HepG2 (cell line): Measurements from ENCODE around the gene DDX59. TPM values are rescaled to one million over a fixed set of nuclear protein-coding genes. Genes with fewer than 3 reads are reported as not detected.

Source experiments
- ATAC-seq: fragments of 200-7000 bp; cut with Tn5 transposase; 3 replicates; pipeline ENCODE4 v1.9.1; 2020; ENCODE audit warnings: mild to moderate bottlenecking, moderate library complexity
- BruUV-seq: library from RNA; stranded (reverse); fragments of 400-500 nt; replicated peaks from 2 replicates; lab custom pipeline; 2021; lab: Mats Ljungman, UMichigan
- CTCF ChIA-PET: fragments of 300-600 bp; formaldehyde crosslinking; extraction: SDS; loops from one replicate; lab custom pipeline; 2021; ENCODE audit warnings: low total read pairs, inconsistent platforms, low intra/inter-chr PET ratio; lab: Yijun Ruan, JAX
- POLR2A ChIA-PET: fragments of 350-600 bp; sonication (Branson Sonifier 250); formaldehyde crosslinking; loops from one replicate; lab custom pipeline; 2020; ENCODE audit warnings: antibody characterized with exemption, inconsistent platforms; lab: Yijun Ruan, JAX
- DNase-seq: peaks from one replicate; pipeline ENCODE4 v3.0.0-alpha.2; 2015; ENCODE audit warnings: low spot score
- FAIRE-seq: peaks from 3 replicates; lab custom pipeline; 2011; peaks lifted over from hg19 to GRCh38; lab: Jason Lieb, UNC
- H2AFZ ChIP-seq: one replicate; pipeline ENCODE4 v1.6.1; 2011; ENCODE audit warnings: low read length, inconsistent platforms
- H3K27ac ChIP-seq: fragments of 300-600 bp; 3 replicates; pipeline ENCODE4 v1.8.0; 2011; ENCODE audit warnings: mixed run types, mild to moderate bottlenecking, mixed read lengths, low read length, inconsistent platforms; ENCODE audit not compliant: insufficient read depth; ENCODE audit errors: extremely low read length
- H3K27me3 ChIP-seq, 2 experiments: fragments of 200-600 bp in 1 of 2; 2 replicates in 1 of 2; 3 replicates in 1 of 2; pipeline versions ENCODE4 v1.6.0 to v1.8.0; 2011; ENCODE audit warnings: low read length in 2 of 2, mild to moderate bottlenecking in 2 of 2, moderate library complexity in 2 of 2, inconsistent platforms in 1 of 2; ENCODE audit not compliant: insufficient read depth in 2 of 2, control insufficient read depth in 1 of 2
- H3K36me3 ChIP-seq, 2 experiments: fragments of 200-600 bp in 1 of 2; replicated peaks in 1 of 2; 2 replicates in 1 of 2; 3 replicates in 1 of 2; pipeline versions ENCODE4 v1.5.1 to v1.8.0; 2011; ENCODE audit warnings: low read length in 2 of 2, inconsistent platforms in 1 of 2; ENCODE audit not compliant: insufficient read depth in 2 of 2, control insufficient read depth in 1 of 2
- H3K4me1 ChIP-seq: 2 replicates; pipeline ENCODE4 v1.5.1; 2012; ENCODE audit warnings: low read length, inconsistent platforms; ENCODE audit not compliant: insufficient read depth
- H3K4me2 ChIP-seq: 2 replicates; pipeline ENCODE4 v1.6.0; 2011; ENCODE audit warnings: low read depth, low read length, inconsistent platforms
- H3K4me3 ChIP-seq, 3 experiments: fragments of 200-600 bp in 1 of 3; sonication (generic), shearing (Covaris generic) in 1 of 3; replicated peaks in 1 of 3; 2 replicates each; pipeline ENCODE4 v1.5.1; 2011 to 2016; ENCODE audit warnings: low read length in 3 of 3, inconsistent platforms in 2 of 3, low read depth in 2 of 3, mild to moderate bottlenecking in 2 of 3, control low read depth in 1 of 3, mixed read lengths in 1 of 3; ENCODE audit not compliant: insufficient read depth in 1 of 3
- H3K79me2 ChIP-seq: one replicate; pipeline ENCODE4 v1.6.1; 2011; ENCODE audit warnings: low read length, inconsistent platforms; ENCODE audit not compliant: insufficient read depth
- H3K9ac ChIP-seq: 2 replicates; pipeline ENCODE4 v1.6.0; 2011; ENCODE audit warnings: mild to moderate bottlenecking, low read depth, low read length, inconsistent platforms; ENCODE audit not compliant: insufficient read depth
- H3K9me3 ChIP-seq: 2 replicates; pipeline ENCODE4 v1.5.1; 2012; ENCODE audit warnings: mild to moderate bottlenecking, low read length
- H4K20me1 ChIP-seq: 2 replicates; pipeline ENCODE4 v1.6.0; 2011; ENCODE audit warnings: inconsistent platforms, mild to moderate bottlenecking, low read length, moderate library complexity; ENCODE audit not compliant: insufficient read depth
- WGBS: methylation state at CpG from one replicate; pipeline ENCODE4 v1.1.6; 2017; ENCODE audit warnings: low lambda C conversion rate; 5-methylcytosine and 5-hydroxymethylcytosine counted together
- in situ Hi-C: cut with HindIII; loops from 2 replicates; pipeline ENCODE4 v1.10.0; 2017; ENCODE audit warnings: low pct_unique_long_range_greater_than_20kb; ENCODE audit not compliant: extremely low pct_ligation_motif_present
- intact Hi-C: fragments of 100-400 bp; cut with micrococcal nuclease; formaldehyde crosslinking; loops from one replicate; pipeline ENCODE4 v1.10.0; 2022; ENCODE audit not compliant: unreplicated experiment
- polyA plus RNA-seq, 8 experiments: library from polyadenylated mRNA; depleted of rRNA in 3 of 8; stranded (reverse) in 7 of 8; unstranded in 1 of 8; fragments of >200 nt; fragmentation: Illumina TruSeq in 4 of 8; extraction: Trizol in 4 of 8; gene quantifications; 2 replicates each; pipeline versions ENCODE4 v1.2.1 to v1.2.3, GENCODE V29; 2011 to 2016; ENCODE audit warnings: low read depth in 4 of 8, missing spikeins in 1 of 8, mixed read lengths in 1 of 8; ENCODE audit not compliant: insufficient read depth in 1 of 8
- total RNA-seq, 5 experiments: library from RNA; depleted of rRNA; stranded (reverse); fragments of >200 nt; fragmentation: Illumina TruSeq; extraction: Trizol; gene quantifications; 2 replicates each; pipeline ENCODE4 v1.2.3, GENCODE V29; 2016; ENCODE audit warnings: low read depth in 1 of 5
- TF ChIP-seq, protein P1 (sequence below): fragments of 450-650 bp; IDR thresholded peaks from 2 replicates; pipeline ENCODE4 v1.6.1; 2016
- TF ChIP-seq, protein P2 (sequence below): sonication (generic); formaldehyde crosslinking; IDR thresholded peaks from 2 replicates; pipeline ENCODE4 v1.9.0; 2021; ENCODE audit warnings: mild to moderate bottlenecking, missing genetic modification reagents

The DDX59 gene
- total and polyA plus RNA-seq, 2 of the 13 experiments (the other 11 are each of a cell fraction or from before 2014, with no cell fraction given), result 12.1 to 14.8 TPM

DNA sequence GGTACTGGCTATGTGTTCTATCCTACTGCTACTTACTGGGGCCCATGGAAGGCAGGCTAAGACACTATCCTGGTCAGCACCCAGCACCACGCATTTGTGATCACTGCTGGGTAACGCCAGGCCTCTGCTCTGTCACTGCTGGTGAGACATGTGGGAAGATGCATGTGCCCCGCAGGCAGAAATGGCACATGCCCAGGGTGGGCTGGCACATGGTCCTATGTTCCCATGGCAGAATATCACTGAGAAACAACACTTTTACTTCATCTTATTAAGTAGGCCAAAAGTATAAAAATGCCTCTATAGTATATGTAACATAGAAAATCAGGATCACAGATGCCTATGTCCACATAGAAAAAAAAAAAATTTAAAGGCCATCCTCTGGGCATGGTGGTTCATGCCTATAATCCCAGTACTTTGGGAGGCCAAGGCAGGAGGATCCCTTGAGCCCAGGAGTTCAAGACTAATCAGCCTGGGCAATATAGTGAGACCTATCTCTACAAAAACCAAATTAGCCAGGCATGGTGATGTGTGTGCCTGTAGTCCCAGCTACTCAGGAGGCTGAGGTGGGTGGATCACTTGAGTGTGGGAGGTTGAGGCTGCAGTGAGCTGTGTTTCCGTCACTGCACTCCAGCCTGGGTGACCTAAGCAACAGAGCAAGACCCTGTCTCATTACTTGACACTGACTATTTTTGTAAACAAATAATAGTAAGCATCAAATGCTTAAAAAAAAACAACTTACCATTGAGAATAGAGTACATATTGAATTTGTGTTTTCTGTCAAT is 11.5 kb downstream of the DDX59 start:
- CTCF ChIA-PET, result no interaction called here
- DNase-seq (no peak), ATAC-seq (no peak), FAIRE-seq (no peak)
- POLR2A ChIA-PET, result interaction anchor here (1.8 kb wide), 1 partner anchor 11 kb away, joined by 6 read pairs; the partner anchor contains the start of gene DDX59
- no peak overlapping the region for H2AFZ ChIP-seq
- H3K79me2 ChIP-seq, result no peaks in the 10 kb centered on the region
- H3K4me1 ChIP-seq, result no peaks in the 10 kb centered on the region
- H3K36me3 ChIP-seq, result peaks cover 8 to 49% of the 10 kb centered on the region in 2 experiments
- 95% methylated on average over 4 of the region's 4 CpGs for WGBS
- BruUV-seq, result no TSS peak
- H3K9ac ChIP-seq, result no peak overlapping the region
- H3K9me3 ChIP-seq, result no peaks in the 10 kb centered on the region
- no peaks in the 10 kb centered on the region for H3K27me3 ChIP-seq
- H3K27ac ChIP-seq, result no peak overlapping the region
- no peaks in the 10 kb centered on the region for H4K20me1 ChIP-seq
- TF ChIP-seq, protein P1, sequence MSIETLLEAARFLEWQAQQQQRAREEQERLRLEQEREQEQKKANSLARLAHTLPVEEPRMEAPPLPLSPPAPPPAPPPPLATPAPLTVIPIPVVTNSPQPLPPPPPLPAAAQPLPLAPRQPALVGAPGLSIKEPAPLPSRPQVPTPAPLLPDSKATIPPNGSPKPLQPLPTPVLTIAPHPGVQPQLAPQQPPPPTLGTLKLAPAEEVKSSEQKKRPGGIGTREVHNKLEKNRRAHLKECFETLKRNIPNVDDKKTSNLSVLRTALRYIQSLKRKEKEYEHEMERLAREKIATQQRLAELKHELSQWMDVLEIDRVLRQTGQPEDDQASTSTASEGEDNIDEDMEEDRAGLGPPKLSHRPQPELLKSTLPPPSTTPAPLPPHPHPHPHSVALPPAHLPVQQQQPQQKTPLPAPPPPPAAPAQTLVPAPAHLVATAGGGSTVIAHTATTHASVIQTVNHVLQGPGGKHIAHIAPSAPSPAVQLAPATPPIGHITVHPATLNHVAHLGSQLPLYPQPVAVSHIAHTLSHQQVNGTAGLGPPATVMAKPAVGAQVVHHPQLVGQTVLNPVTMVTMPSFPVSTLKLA, result peak; percentile 95
- TF ChIP-seq, protein P2, sequence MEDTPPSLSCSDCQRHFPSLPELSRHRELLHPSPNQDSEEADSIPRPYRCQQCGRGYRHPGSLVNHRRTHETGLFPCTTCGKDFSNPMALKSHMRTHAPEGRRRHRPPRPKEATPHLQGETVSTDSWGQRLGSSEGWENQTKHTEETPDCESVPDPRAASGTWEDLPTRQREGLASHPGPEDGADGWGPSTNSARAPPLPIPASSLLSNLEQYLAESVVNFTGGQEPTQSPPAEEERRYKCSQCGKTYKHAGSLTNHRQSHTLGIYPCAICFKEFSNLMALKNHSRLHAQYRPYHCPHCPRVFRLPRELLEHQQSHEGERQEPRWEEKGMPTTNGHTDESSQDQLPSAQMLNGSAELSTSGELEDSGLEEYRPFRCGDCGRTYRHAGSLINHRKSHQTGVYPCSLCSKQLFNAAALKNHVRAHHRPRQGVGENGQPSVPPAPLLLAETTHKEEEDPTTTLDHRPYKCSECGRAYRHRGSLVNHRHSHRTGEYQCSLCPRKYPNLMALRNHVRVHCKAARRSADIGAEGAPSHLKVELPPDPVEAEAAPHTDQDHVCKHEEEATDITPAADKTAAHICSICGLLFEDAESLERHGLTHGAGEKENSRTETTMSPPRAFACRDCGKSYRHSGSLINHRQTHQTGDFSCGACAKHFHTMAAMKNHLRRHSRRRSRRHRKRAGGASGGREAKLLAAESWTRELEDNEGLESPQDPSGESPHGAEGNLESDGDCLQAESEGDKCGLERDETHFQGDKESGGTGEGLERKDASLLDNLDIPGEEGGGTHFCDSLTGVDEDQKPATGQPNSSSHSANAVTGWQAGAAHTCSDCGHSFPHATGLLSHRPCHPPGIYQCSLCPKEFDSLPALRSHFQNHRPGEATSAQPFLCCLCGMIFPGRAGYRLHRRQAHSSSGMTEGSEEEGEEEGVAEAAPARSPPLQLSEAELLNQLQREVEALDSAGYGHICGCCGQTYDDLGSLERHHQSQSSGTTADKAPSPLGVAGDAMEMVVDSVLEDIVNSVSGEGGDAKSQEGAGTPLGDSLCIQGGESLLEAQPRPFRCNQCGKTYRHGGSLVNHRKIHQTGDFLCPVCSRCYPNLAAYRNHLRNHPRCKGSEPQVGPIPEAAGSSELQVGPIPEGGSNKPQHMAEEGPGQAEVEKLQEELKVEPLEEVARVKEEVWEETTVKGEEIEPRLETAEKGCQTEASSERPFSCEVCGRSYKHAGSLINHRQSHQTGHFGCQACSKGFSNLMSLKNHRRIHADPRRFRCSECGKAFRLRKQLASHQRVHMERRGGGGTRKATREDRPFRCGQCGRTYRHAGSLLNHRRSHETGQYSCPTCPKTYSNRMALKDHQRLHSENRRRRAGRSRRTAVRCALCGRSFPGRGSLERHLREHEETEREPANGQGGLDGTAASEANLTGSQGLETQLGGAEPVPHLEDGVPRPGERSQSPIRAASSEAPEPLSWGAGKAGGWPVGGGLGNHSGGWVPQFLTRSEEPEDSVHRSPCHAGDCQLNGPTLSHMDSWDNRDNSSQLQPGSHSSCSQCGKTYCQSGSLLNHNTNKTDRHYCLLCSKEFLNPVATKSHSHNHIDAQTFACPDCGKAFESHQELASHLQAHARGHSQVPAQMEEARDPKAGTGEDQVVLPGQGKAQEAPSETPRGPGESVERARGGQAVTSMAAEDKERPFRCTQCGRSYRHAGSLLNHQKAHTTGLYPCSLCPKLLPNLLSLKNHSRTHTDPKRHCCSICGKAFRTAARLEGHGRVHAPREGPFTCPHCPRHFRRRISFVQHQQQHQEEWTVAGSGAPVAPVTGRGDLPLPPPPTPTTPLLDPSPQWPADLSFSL, result no peak
- intact Hi-C loops, result no loop called here
- no peak overlapping the region for H3K4me3 ChIP-seq
- no peak overlapping the region for H3K4me2 ChIP-seq
- in situ Hi-C loops, result no loop called here
